Stimulated activated memory B cell treated with anti-CD40 and anti-IgM and Interleukin-4, amounts not matched to agents 10 μg/mL and 1 μg/mL and 100 μg/mL, for 72 hours (primary cell): ENCODE results near the gene LCOR.

Experiments used
- ATAC-seq: fragments of 150-1000 bp; cut with Tn5 transposase; 2 replicates; pipeline ENCODE4 v1.10.0; 2021
- H3K27ac Mint-ChIP-seq: one replicate; pipeline ENCODE4 v1.8.0; 2022; ENCODE audit warnings: mild to moderate bottlenecking, mixed read lengths
- H3K27me3 Mint-ChIP-seq: one replicate; pipeline ENCODE4 v1.8.0; 2022; ENCODE audit warnings: mixed read lengths
- H3K36me3 Mint-ChIP-seq: one replicate; pipeline ENCODE4 v1.8.0; 2022; ENCODE audit warnings: mixed read lengths
- H3K4me1 Mint-ChIP-seq: one replicate; pipeline ENCODE4 v1.8.0; 2022; ENCODE audit warnings: mixed read lengths
- H3K4me3 Mint-ChIP-seq: one replicate; pipeline ENCODE4 v1.8.0; 2022; ENCODE audit warnings: mild to moderate bottlenecking, moderate library complexity, mixed read lengths
- H3K9me3 Mint-ChIP-seq: one replicate; pipeline ENCODE4 v1.8.0; 2022; ENCODE audit warnings: mixed read lengths

The LCOR gene

GRCh38 chr10:97010695-97011206 lies 178.7 kb downstream of the LCOR start:
- no peak for ATAC-seq
- Mint-ChIP-seq H3K4me3 (no peak overlapping the region), H3K9me3 (peaks cover 18% of the 10 kb centered on the region), H3K27ac (no peak overlapping the region), H3K36me3 (peaks cover 18% of the 10 kb centered on the region), H3K4me1 (peaks cover 13% of the 10 kb centered on the region), H3K27me3 (peaks cover 8% of the 10 kb centered on the region)

- no peak overlapping the region for H3K27ac Mint-ChIP-seq
- H3K36me3 Mint-ChIP-seq, result peaks cover 15% of the 10 kb centered on the region
- H3K9me3 Mint-ChIP-seq, result peaks cover 16% of the 10 kb centered on the region
- H3K4me3 Mint-ChIP-seq, result no peak overlapping the region
- no peak for ATAC-seq
- peaks cover 8% of the 10 kb centered on the region for H3K27me3 Mint-ChIP-seq
- H3K4me1 Mint-ChIP-seq, result peaks cover 13% of the 10 kb centered on the region
Observed at GRCh38 chr10:97011397-97011796, 179.3 kb downstream of the LCOR start.

GRCh38 chr10:97012470-97012869 lies 180.4 kb downstream of the LCOR start:
- Mint-ChIP-seq H3K4me3 (no peak overlapping the region), H3K27ac (no peak overlapping the region), H3K36me3 (peaks cover 5% of the 10 kb centered on the region), H3K4me1 (peaks cover 24% of the 10 kb centered on the region), H3K27me3 (peaks cover 8% of the 10 kb centered on the region), H3K9me3 (peaks cover 5% of the 10 kb centered on the region)
- ATAC-seq, result no peak

GRCh38 chr10:97013568-97013967 lies 181.5 kb downstream of the LCOR start:
- ATAC-seq, result no peak
- H3K4me3 Mint-ChIP-seq, result no peak overlapping the region
- no peaks in the 10 kb centered on the region for H3K36me3 Mint-ChIP-seq
- H3K9me3 Mint-ChIP-seq, result no peaks in the 10 kb centered on the region
- H3K4me1 Mint-ChIP-seq, result peaks cover 27% of the 10 kb centered on the region
- peaks cover 8% of the 10 kb centered on the region for H3K27me3 Mint-ChIP-seq
- H3K27ac Mint-ChIP-seq, result no peak overlapping the region

- H3K9me3 Mint-ChIP-seq, result no peaks in the 10 kb centered on the region
- ATAC-seq, result no peak
- no peaks in the 10 kb centered on the region for H3K36me3 Mint-ChIP-seq
- peaks cover 27% of the 10 kb centered on the region for H3K4me1 Mint-ChIP-seq
- H3K27ac Mint-ChIP-seq, result no peak overlapping the region
- H3K4me3 Mint-ChIP-seq, result no peak overlapping the region
- peaks cover 8% of the 10 kb centered on the region for H3K27me3 Mint-ChIP-seq
Observed at GRCh38 chr10:97013983-97014382, 181.9 kb downstream of the LCOR start.

- peaks cover 22% of the 10 kb centered on the region for H3K4me1 Mint-ChIP-seq
- no peaks in the 10 kb centered on the region for H3K36me3 Mint-ChIP-seq
- peaks cover 8% of the 10 kb centered on the region for H3K27me3 Mint-ChIP-seq
- ATAC-seq, result no peak
- H3K9me3 Mint-ChIP-seq, result no peaks in the 10 kb centered on the region
- H3K4me3 Mint-ChIP-seq, result no peak overlapping the region
- H3K27ac Mint-ChIP-seq, result no peak overlapping the region
Observed at GRCh38 chr10:97015240-97015639, 183.1 kb downstream of the LCOR start.

GRCh38 chr10:97016728-97017473 lies 184.8 kb downstream of the LCOR start:
- Mint-ChIP-seq H3K27ac (peak overlapping the region; percentile 41), H3K9me3 (no peaks in the 10 kb centered on the region), H3K36me3 (no peaks in the 10 kb centered on the region), H3K4me1 (peaks cover 26% of the 10 kb centered on the region), H3K27me3 (peaks cover 8% of the 10 kb centered on the region), H3K4me3 (peak overlapping the region; percentile 45)
- ATAC-seq, result peak; percentile 71

GRCh38 chr10:97017474-97017903 lies 185.4 kb downstream of the LCOR start:
- H3K27ac Mint-ChIP-seq, result peak overlapping the region; percentile 41
- no peak overlapping the region for H3K4me3 Mint-ChIP-seq
- no peaks in the 10 kb centered on the region for H3K36me3 Mint-ChIP-seq
- peaks cover 8% of the 10 kb centered on the region for H3K27me3 Mint-ChIP-seq
- no peaks in the 10 kb centered on the region for H3K9me3 Mint-ChIP-seq
- H3K4me1 Mint-ChIP-seq, result peaks cover 28% of the 10 kb centered on the region
- peak; percentile 6 for ATAC-seq

- Mint-ChIP-seq H3K27ac (no peak overlapping the region), H3K4me1 (peaks cover 30% of the 10 kb centered on the region), H3K4me3 (no peak overlapping the region), H3K36me3 (no peaks in the 10 kb centered on the region), H3K9me3 (no peaks in the 10 kb centered on the region), H3K27me3 (peaks cover 8% of the 10 kb centered on the region)
- no peak for ATAC-seq
Observed at GRCh38 chr10:97018251-97019212, 186.4 kb downstream of the LCOR start.

GRCh38 chr10:97019213-97019844 lies 187.2 kb downstream of the LCOR start:
- Mint-ChIP-seq H3K4me3 (no peak overlapping the region), H3K36me3 (no peaks in the 10 kb centered on the region), H3K27ac (no peak overlapping the region), H3K4me1 (peaks cover 38% of the 10 kb centered on the region), H3K27me3 (peaks cover 2% of the 10 kb centered on the region), H3K9me3 (no peaks in the 10 kb centered on the region)
- no peak for ATAC-seq

- Mint-ChIP-seq H3K4me1 (peaks cover 33% of the 10 kb centered on the region), H3K36me3 (no peaks in the 10 kb centered on the region), H3K27ac (no peak overlapping the region), H3K9me3 (no peaks in the 10 kb centered on the region), H3K4me3 (no peak overlapping the region), H3K27me3 (no peaks in the 10 kb centered on the region)
- no peak for ATAC-seq
Observed at GRCh38 chr10:97020452-97021400, 188.6 kb downstream of the LCOR start.

- no peak for ATAC-seq
- Mint-ChIP-seq H3K4me1 (peaks cover 20% of the 10 kb centered on the region), H3K27me3 (no peaks in the 10 kb centered on the region), H3K4me3 (no peak overlapping the region), H3K27ac (no peak overlapping the region), H3K36me3 (no peaks in the 10 kb centered on the region), H3K9me3 (no peaks in the 10 kb centered on the region)
Observed at GRCh38 chr10:97022616-97023015, 190.5 kb downstream of the LCOR start.

- no peak overlapping the region for H3K27ac Mint-ChIP-seq
- no peaks in the 10 kb centered on the region for H3K9me3 Mint-ChIP-seq
- no peaks in the 10 kb centered on the region for H3K27me3 Mint-ChIP-seq
- H3K36me3 Mint-ChIP-seq, result no peaks in the 10 kb centered on the region
- H3K4me3 Mint-ChIP-seq, result no peak overlapping the region
- peaks cover 18% of the 10 kb centered on the region for H3K4me1 Mint-ChIP-seq
- ATAC-seq, result no peak
Observed at GRCh38 chr10:97023401-97024167, 191.5 kb downstream of the LCOR start.
